ENCODE results near the gene CDH4. TPM values are rescaled to one million over a fixed set of nuclear protein-coding genes. Genes with fewer than 3 reads are reported as not detected.

CDH4 gene
- total and polyA plus RNA-seq, 2 donors (not counting 3 experiments of a cell fraction or from before 2014, with no cell fraction given), result 0.17 to 0.51 TPM

DNA sequence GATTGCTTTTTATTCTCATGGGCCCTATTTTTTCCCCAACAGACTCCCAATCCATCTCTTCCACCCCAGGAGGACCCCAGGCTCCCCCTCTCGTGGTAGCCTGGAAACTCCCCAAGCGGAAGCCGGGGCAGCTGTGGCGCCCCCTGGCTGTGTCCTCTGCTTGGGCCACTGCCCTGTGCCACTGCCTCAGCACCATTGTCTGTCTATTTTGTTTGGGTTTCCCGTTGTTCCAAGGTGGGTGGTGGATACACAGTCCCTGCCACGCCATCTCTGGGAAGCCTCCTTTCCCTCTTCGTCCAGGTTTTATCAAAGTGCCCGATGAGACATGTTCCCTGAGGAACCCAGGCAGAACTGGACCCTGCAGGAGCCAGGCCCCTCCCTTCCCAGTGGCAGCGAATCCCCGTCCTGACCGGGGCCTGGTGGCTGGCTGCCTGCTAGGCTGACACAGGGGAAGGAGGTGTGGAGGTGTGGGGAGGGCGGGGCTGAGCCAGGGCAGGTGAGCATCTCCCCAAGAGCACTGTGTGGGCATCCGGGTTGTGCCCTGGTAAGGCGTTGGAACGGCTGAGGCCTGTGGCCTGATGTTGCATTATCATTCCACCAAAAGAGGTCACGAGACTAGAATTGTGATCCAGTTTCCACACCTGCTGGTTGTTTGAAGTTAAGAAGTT, 228.2 kb downstream of the CDH4 start:
- dilution Hi-C loops (cut with MboI; ENCODE audit: extremely low pct_ligation_motif_present, low sequenced_read_pairs) (no loop called here), intact Hi-C loops (cut with micrococcal nuclease) (no loop called here)
- Histone ChIP-seq H3K9ac (replicated peaks; ENCODE audit: extremely low read depth, insufficient read depth, low read length) (no peak overlapping the region), H3K79me2 (ENCODE audit: control insufficient read depth, insufficient read depth, low read length) (no peaks in the 10 kb centered on the region), H3K27ac (ENCODE audit: insufficient read depth, low read depth, low read length) (no peak overlapping the region), H3K27me3 (ENCODE audit: control insufficient read depth in 2 of 2, insufficient read depth in 2 of 2, low read length in 2 of 2) (no peaks in the 10 kb centered on the region), H4K20me1 (replicated peaks; ENCODE audit: control insufficient read depth, extremely low read depth, insufficient read depth, low read length) (no peaks in the 10 kb centered on the region), H3K9me3 (replicated peaks; ENCODE audit: control insufficient read depth, insufficient read depth, low read length) (peaks cover 11% of the 10 kb centered on the region), H3K4me2 (ENCODE audit: insufficient read depth, low read length) (no peak overlapping the region), H3K9me1 (replicated peaks; ENCODE audit: control insufficient read depth, extremely low read depth, insufficient read depth, low read length) (no peaks in the 10 kb centered on the region), H3K4me3 (replicated peaks in 1 of 3; ENCODE audit: insufficient read depth in 1 of 3, low read depth in 1 of 3, low read length in 3 of 3) (no peak overlapping the region), H3K36me3 (ENCODE audit: control insufficient read depth in 2 of 2, extremely low read depth in 1 of 2, insufficient read depth in 2 of 2, low read length in 2 of 2) (no peaks in the 10 kb centered on the region), H3K4me1 (ENCODE audit: control insufficient read depth, extremely low read depth, insufficient read depth, low read length) (no peaks in the 10 kb centered on the region), H2AFZ (ENCODE audit: low read depth, low read length) (no peak overlapping the region)
- no TSS peak for BruUV-seq (replicated peaks)
- DNase-seq (ENCODE audit: low read depth, low spot score) (no peak), FAIRE-seq (no peak)
- CTCF ChIA-PET, result no interaction called here
- POLR2A ChIA-PET, result no interaction called here
- TF ChIP-seq EZH2 (IDR thresholded peaks at IDR 0.05; ENCODE audit: borderline replicate concordance, low read depth, low read length, severe bottlenecking) (no peak), POLR2A (IDR thresholded peaks at IDR 0.05; ENCODE audit: low read depth, low read length) (no peak), JUN (IDR thresholded peaks at IDR 0.05; ENCODE audit: borderline replicate concordance, insufficient read depth, insufficient read length, low read depth) (no peak), POLR2AphosphoS5 (IDR thresholded peaks at IDR 0.05; ENCODE audit: insufficient read depth, low read depth, low read length) (no peak), FOS (IDR thresholded peaks at IDR 0.05; ENCODE audit: borderline replicate concordance, insufficient read depth, low read length) (no peak), GATA2 (IDR thresholded peaks at IDR 0.05; ENCODE audit: insufficient read depth, insufficient read length, low read depth, low read length) (no peak), MYC (IDR thresholded peaks at IDR 0.05; ENCODE audit: low read depth, low read length) (no peak)
- TF ChIP-seq, protein P1, sequence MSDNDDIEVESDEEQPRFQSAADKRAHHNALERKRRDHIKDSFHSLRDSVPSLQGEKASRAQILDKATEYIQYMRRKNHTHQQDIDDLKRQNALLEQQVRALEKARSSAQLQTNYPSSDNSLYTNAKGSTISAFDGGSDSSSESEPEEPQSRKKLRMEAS (IDR thresholded peaks at IDR 0.05; ENCODE audit: insufficient read depth, insufficient read length), result no peak
- TF ChIP-seq, protein P2, sequence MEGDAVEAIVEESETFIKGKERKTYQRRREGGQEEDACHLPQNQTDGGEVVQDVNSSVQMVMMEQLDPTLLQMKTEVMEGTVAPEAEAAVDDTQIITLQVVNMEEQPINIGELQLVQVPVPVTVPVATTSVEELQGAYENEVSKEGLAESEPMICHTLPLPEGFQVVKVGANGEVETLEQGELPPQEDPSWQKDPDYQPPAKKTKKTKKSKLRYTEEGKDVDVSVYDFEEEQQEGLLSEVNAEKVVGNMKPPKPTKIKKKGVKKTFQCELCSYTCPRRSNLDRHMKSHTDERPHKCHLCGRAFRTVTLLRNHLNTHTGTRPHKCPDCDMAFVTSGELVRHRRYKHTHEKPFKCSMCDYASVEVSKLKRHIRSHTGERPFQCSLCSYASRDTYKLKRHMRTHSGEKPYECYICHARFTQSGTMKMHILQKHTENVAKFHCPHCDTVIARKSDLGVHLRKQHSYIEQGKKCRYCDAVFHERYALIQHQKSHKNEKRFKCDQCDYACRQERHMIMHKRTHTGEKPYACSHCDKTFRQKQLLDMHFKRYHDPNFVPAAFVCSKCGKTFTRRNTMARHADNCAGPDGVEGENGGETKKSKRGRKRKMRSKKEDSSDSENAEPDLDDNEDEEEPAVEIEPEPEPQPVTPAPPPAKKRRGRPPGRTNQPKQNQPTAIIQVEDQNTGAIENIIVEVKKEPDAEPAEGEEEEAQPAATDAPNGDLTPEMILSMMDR (IDR thresholded peaks at IDR 0.05; ENCODE audit: extremely low read depth in 1 of 2, insufficient read depth in 1 of 2, low read depth in 1 of 2, low read length in 2 of 2), result no peak

All from endothelial cell of umbilical vein (primary cell).